ENCODE data around the gene ARHGEF28. TPM values are rescaled to one million over a fixed set of nuclear protein-coding genes. Genes with fewer than 3 reads are reported as not detected.

Gene ARHGEF28
- total RNA-seq, 2 experiments from 2014 or later = not detected

DNA sequence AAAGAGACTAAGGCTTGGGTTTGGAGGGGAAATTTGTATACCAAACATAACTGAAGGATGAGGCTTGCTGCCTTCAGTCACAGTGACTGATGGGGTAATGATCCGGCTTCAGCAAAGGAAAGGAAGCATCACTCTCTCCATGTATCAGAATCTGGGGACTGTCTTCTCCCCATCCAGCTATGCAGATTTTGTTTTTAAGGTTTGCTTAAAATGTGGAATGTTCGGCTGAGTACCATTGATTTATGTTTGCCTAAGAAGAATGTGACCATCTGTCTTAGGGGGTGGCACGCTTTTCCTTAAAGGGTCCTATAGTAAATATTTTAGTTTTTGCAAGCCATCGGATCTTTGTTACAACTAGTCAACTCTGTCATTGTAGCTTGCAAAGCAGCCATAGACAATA lies 291.9 kb downstream of the ARHGEF28 start:
- Mint-ChIP-seq H3K27me3 (peaks cover 12% of the 10 kb centered on the region), H3K36me3 (ENCODE audit: low read depth) (no peaks in the 10 kb centered on the region), H3K4me3 (no peak overlapping the region), H3K27ac (no peak overlapping the region), H3K4me1 (no peaks in the 10 kb centered on the region), H3K9me3 (no peaks in the 10 kb centered on the region)
- no peak for DNase-seq
- ChIA-PET CTCF (interaction anchor here (1.0 kb wide), 1 partner anchor 9 kb away, joined by 3 read pairs; no protein-coding TSS in a partner anchor), POLR2A (no interaction called here)

DNA sequence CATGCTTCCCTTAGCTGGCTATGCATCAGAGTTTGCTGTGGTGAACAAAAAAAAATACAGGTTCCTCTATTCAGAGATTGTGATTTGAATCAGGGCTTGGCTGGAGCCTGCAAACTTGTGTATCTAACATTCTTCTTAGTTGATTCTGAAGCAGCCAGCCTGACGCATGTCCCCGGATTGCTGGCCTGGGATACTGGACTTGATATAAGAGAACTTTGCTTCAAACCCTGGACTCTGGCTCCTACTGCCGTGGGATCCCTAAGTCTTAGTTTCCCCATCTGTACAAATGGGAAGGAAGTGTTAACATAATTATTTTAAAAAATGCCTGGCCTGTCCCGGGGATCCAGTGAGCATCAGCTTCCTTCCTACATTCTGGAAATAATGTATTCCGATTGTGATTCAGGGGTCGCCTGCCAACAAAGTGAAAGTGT lies 292.8 kb downstream of the ARHGEF28 start:
- Mint-ChIP-seq H3K9me3 (no peaks in the 10 kb centered on the region), H3K4me3 (no peak overlapping the region), H3K27me3 (peaks cover 12% of the 10 kb centered on the region), H3K36me3 (ENCODE audit: low read depth) (no peaks in the 10 kb centered on the region), H3K27ac (no peak overlapping the region), H3K4me1 (no peaks in the 10 kb centered on the region)
- ChIA-PET POLR2A (no interaction called here), CTCF (interaction anchor here (0.6 kb wide), 1 partner anchor 8 kb away, joined by 4 read pairs; no protein-coding TSS in a partner anchor)
- DNase-seq = no peak

DNA sequence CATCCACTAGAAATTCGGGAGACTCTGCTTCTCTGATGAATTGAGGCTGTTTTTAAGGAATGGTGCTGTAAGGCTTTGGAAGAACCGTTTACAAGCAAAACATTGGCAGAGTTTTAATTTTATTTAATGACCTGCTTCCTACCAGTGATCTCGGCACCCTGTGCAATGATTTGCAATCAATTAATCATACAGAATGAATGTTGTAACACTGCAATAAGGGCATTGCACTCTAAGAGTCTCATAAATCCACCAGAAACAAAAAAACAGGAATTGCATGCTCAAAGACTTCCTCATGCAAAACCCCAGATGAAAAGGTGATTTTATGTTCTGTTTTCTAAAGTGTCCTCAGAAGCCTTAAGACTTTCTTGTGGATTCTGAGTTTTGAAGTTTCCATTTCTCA lies 295.7 kb downstream of the ARHGEF28 start:
- CTCF ChIA-PET = no interaction called here
- H3K4me3 Mint-ChIP-seq = no peak overlapping the region
- H3K27me3 Mint-ChIP-seq = peaks cover 16% of the 10 kb centered on the region
- no peak overlapping the region for H3K27ac Mint-ChIP-seq
- DNase-seq = no peak
- H3K36me3 Mint-ChIP-seq (ENCODE audit: low read depth) = no peaks in the 10 kb centered on the region
- POLR2A ChIA-PET = no interaction called here
- H3K4me1 Mint-ChIP-seq = no peaks in the 10 kb centered on the region
- no peaks in the 10 kb centered on the region for H3K9me3 Mint-ChIP-seq

DNA sequence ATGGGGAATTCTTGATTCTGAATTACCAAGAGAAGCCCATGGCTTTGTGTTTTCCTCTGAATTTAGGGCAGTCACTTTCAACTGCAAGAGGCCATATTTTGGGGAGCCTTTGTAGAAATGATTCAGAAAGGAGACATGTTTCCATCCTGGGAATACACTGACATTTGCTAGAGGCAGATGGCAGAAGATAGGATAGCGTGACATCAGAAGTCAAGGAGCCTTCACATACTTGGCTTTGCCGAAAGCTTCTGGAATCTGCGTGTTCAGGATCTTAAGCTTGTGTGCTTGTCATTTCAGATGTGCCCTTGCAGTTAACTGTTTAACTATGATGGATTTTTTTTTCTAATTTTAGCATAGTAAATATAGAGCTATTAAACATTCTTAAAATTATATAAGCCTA lies 296.2 kb downstream of the ARHGEF28 start:
- CTCF ChIA-PET = no interaction called here

DNA sequence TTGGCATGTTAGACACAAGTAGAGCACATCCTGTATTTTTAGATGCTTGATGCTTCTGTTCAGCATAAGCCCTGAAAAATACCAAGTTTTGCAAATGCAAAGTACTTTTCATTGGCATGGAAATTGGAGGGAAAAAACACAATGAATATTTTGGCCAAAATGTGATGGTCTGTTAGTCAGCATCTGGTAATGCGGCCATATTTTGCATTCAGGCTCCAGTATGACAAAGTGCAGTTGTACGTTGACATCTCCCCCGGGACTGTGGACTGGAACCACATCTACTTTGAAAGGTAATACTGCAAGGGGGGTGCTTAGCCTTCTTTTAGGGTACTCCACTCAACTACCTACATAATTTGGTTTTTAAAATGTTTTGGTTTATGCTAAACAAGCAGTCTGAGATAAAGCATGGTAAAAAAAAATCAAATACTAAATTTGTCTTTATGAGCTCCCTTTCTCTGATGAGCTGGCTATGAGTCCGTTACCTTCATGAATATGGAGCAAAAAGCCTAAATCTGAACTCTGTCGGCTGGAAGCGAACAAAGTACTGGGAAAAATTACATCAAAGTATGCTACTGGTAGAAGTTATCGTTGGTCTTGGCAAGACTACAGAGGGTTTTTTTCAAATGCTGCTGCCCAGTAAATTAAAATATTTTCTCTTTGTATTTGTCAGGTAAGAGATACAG lies 297.0 kb downstream of the ARHGEF28 start:
- no peaks in the 10 kb centered on the region for H3K9me3 Mint-ChIP-seq
- peaks cover 16% of the 10 kb centered on the region for H3K27me3 Mint-ChIP-seq
- POLR2A ChIA-PET = no interaction called here
- CTCF ChIA-PET = no interaction called here
- H3K4me3 Mint-ChIP-seq = no peak overlapping the region
- H3K36me3 Mint-ChIP-seq (ENCODE audit: low read depth) = no peaks in the 10 kb centered on the region
- no peak overlapping the region for H3K27ac Mint-ChIP-seq
- H3K4me1 Mint-ChIP-seq = no peaks in the 10 kb centered on the region
- DNase-seq = no peak

More for the DNA sequence above, 296.2 kb downstream of the ARHGEF28 start:
- Mint-ChIP-seq H3K36me3 (ENCODE audit: low read depth) (no peaks in the 10 kb centered on the region), H3K4me1 (no peaks in the 10 kb centered on the region), H3K9me3 (no peaks in the 10 kb centered on the region), H3K4me3 (no peak overlapping the region), H3K27me3 (peaks cover 16% of the 10 kb centered on the region), H3K27ac (no peak overlapping the region)
- POLR2A ChIA-PET = no interaction called here
- DNase-seq = no peak

DNA sequence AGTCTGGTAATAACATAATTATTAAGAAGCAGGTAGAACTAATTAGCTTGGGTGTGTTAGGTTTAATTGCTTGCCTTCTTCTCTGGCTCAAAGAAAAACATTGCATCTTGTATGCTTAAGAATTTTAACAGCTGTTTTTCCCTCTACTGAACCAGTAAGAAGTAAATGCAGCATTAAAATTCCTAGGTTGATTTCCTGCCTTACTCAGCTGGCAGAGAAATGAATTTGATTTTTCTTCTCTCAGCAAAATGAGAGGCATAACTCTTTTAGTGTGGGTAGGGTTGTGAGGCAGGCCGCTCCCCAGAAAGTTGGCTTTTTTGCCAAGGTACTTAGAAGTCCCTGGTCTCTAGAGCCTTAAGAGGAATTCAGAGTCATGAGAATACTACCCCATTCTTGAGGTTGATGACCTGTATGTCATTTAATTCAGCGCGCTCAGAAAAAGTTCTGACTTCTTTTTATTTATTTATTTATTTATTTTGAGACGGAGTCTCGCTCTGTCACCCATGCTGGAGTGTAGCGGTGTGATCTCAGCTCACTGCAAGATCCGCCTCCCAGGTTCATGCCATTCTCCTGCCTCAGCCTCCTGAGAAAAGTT lies 302.6 kb downstream of the ARHGEF28 start:
- Mint-ChIP-seq H3K36me3 (ENCODE audit: low read depth) (no peaks in the 10 kb centered on the region), H3K9me3 (no peaks in the 10 kb centered on the region), H3K27me3 (peaks cover 12% of the 10 kb centered on the region), H3K4me1 (no peaks in the 10 kb centered on the region), H3K4me3 (no peak overlapping the region), H3K27ac (no peak overlapping the region)
- CTCF ChIA-PET = no interaction called here
- no peak for DNase-seq
- POLR2A ChIA-PET = interaction anchor here (0.6 kb wide), 1 partner anchor 579 kb away, joined by 3 read pairs; no protein-coding TSS in a partner anchor

DNA sequence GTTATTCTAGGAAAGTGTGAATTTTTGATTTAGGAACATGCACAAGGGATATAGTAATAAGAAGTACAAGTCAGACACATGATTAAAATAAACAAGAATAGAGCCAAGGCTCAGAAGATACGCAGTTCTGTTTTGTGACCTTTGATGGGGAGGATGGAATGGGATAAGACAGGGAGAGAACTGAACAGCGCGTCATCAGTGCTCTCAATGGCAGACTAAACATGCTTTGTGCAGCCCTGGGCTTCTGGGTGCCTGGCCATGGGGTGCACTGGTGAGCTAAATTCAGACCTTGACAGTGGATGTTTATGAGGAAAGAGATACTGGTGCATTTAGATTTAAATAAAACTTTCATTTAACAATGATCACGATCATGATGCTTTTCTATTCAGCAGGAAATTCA lies 309.7 kb downstream of the ARHGEF28 start:
- ChIA-PET CTCF (no interaction called here), POLR2A (no interaction called here)
- Mint-ChIP-seq H3K27ac (no peak overlapping the region), H3K27me3 (peaks cover 18% of the 10 kb centered on the region), H3K36me3 (ENCODE audit: low read depth) (no peaks in the 10 kb centered on the region), H3K4me3 (no peak overlapping the region), H3K9me3 (no peaks in the 10 kb centered on the region), H3K4me1 (no peaks in the 10 kb centered on the region)
- no peak for DNase-seq

DNA sequence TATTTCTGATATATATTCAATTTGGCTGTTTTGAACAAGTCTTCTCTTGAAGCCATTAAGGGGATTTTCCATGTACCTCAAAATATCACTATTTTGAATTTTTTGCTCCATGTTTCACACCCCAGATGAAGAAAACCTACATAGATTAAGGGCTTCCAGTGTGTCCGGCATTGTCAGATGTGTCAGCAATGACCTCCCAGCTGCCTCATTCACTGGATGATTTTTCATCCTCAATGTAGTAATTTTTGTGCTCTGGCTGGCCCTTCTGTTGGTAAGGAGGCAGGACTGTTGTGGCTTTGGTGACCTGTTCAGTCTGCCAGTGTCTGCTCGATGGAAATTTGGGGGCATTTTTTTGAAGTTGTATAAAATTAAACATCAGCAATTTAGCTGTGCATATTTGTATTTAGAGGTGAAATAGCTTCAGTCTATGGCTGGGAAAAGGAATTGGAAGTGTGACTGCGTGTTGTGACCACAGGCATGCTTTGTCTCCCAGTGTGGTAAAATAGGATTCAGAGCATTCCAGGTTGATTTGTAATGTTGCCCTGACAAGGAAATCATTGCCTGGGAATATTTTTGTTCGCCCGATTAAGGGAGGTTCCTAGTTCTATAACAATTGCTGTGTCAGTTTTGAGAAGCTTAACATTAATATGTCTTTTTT lies 312.4 kb downstream of the ARHGEF28 start:
- Mint-ChIP-seq H3K9me3 (no peaks in the 10 kb centered on the region), H3K4me1 (no peaks in the 10 kb centered on the region), H3K36me3 (ENCODE audit: low read depth) (no peaks in the 10 kb centered on the region), H3K4me3 (no peak overlapping the region), H3K27ac (no peak overlapping the region), H3K27me3 (peaks cover 12% of the 10 kb centered on the region)
- ChIA-PET CTCF (interaction anchor here (1.1 kb wide), 1 partner anchor 71 kb away, joined by 3 read pairs; no protein-coding TSS in a partner anchor), POLR2A (no interaction called here)
- DNase-seq = no peak

DNA sequence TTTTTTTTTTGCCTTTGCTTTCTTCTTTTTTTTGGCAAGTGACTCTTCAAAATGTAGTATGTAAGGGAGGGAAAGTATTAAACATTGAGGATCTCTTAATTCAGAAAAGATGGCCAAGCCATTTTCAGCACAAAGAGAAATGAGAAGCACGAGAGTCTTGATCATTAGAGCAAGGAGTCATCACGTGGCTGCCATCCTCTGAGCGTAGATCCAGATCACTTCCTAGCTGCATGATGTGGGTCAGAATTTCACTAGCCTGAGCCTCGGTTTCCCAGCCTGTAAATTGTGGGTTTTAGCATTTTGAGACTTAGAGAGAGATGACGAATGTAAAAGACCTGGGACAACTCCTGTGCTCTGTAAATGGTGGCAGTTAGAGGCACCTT lies 312.9 kb downstream of the ARHGEF28 start:
- ChIA-PET CTCF (interaction anchor here (1.1 kb wide), 1 partner anchor 71 kb away, joined by 3 read pairs; no protein-coding TSS in a partner anchor), POLR2A (no interaction called here)
- Mint-ChIP-seq H3K27me3 (peaks cover 12% of the 10 kb centered on the region), H3K9me3 (no peaks in the 10 kb centered on the region), H3K27ac (no peak overlapping the region), H3K4me3 (no peak overlapping the region), H3K4me1 (no peaks in the 10 kb centered on the region), H3K36me3 (ENCODE audit: low read depth) (no peaks in the 10 kb centered on the region)
- DNase-seq = no peak

DNA sequence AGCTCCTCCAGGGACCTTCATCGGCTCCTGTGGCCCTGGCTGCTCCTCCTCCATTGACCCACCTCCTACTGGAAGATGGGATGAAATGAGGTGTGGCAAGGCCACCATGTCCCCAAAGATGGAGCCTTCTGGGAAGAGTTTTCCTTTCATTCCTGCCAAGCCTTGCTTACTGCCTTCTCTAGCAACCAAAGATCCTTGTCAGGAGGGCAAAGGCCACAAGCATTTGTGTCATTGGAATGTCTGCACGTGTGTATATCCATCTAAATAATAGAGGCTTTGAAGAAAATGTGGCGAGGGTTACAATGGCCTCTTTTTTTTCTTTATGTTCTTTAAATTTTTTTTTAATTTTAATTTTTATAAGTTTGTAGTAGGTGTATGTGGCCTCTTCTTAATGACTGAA lies 313.6 kb downstream of the ARHGEF28 start:
- Mint-ChIP-seq H3K36me3 (ENCODE audit: low read depth) (no peaks in the 10 kb centered on the region), H3K4me3 (no peak overlapping the region), H3K27ac (no peak overlapping the region), H3K9me3 (no peaks in the 10 kb centered on the region), H3K27me3 (peaks cover 10% of the 10 kb centered on the region), H3K4me1 (no peaks in the 10 kb centered on the region)
- CTCF ChIA-PET = no interaction called here
- POLR2A ChIA-PET = no interaction called here
- DNase-seq = no peak

DNA sequence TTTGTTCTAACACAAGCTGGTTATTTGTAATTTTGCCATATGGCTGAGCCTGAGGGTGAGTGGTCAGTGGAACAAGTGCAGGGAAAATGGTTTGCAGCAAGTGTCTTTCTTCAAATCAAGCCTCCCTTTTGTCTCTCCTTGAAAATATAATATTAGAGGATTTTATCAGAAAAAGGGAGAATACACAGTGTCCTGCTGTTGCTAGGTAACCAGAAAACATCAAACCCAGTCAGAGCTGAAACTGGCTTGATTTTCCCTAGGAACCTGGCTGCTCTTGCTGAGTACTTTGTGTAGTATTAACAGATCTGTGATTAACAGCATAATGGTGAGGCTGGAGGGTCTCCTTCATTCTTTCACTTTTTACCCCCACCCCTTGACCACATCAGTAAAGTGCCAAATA lies 314.0 kb downstream of the ARHGEF28 start:
- CTCF ChIA-PET = no interaction called here

DNA sequence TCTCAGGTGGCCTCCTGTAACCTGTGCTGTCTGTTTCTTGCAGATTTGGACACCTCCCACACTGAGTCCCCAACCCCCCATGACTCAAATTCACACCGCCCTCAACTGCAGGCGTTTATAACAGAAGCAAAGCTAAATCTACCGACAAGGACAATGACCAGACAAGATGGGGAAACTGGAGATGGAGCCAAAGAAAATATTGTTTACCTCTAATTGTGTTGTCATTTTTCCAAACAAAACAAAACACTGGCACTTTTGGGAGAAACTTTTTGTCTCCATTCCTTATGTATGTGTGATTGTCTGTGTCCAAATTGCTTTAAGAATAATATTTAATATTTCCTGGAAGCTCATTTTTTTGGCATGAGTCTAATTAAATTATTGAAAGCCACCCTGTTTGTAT lies 314.8 kb downstream of the ARHGEF28 start:
- Mint-ChIP-seq H3K9me3 (no peaks in the 10 kb centered on the region), H3K27me3 (peaks cover 2% of the 10 kb centered on the region), H3K36me3 (ENCODE audit: low read depth) (no peaks in the 10 kb centered on the region), H3K27ac (no peak overlapping the region), H3K4me3 (no peak overlapping the region), H3K4me1 (no peaks in the 10 kb centered on the region)
- ChIA-PET POLR2A (no interaction called here), CTCF (no interaction called here)
- no peak for DNase-seq

More for the DNA sequence above, 314.0 kb downstream of the ARHGEF28 start:
- H3K27ac Mint-ChIP-seq = no peak overlapping the region
- H3K4me1 Mint-ChIP-seq = no peaks in the 10 kb centered on the region
- no peak for DNase-seq
- no peak overlapping the region for H3K4me3 Mint-ChIP-seq
- H3K27me3 Mint-ChIP-seq = peaks cover 6% of the 10 kb centered on the region
- no peaks in the 10 kb centered on the region for H3K9me3 Mint-ChIP-seq
- POLR2A ChIA-PET = no interaction called here
- H3K36me3 Mint-ChIP-seq (ENCODE audit: low read depth) = no peaks in the 10 kb centered on the region

DNA sequence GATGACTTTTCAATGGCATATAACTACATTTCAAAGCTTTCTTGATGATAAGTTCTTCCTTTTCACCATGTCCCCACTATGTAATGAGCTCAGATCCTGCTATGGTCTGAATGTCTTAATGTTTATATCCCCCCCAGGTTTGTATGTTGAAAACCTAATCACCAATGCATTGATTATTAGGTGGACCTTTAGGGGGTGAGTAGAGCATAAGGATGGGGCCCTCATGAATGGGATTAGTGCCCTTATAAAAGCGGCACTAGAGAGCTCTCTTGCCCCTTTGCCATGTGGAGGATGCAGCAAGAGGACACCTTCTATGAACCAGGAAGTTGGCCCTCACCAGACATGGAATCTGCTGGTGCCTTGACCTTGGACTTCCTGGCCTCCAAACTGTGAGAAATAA lies 316.8 kb downstream of the ARHGEF28 start:
- H3K36me3 Mint-ChIP-seq (ENCODE audit: low read depth) = no peaks in the 10 kb centered on the region
- CTCF ChIA-PET = interaction anchor here (0.6 to 0.7 kb wide), 2 partner anchors 11 to 49 kb away, joined by 3 read pairs; no protein-coding TSS in a partner anchor
- POLR2A ChIA-PET = no interaction called here
- H3K4me1 Mint-ChIP-seq = no peaks in the 10 kb centered on the region
- H3K4me3 Mint-ChIP-seq = no peak overlapping the region
- no peak overlapping the region for H3K27ac Mint-ChIP-seq
- H3K9me3 Mint-ChIP-seq = no peaks in the 10 kb centered on the region
- H3K27me3 Mint-ChIP-seq = peaks cover 2% of the 10 kb centered on the region
- no peak for DNase-seq

Data from activated CD4-positive, alpha-beta T cell treated with anti-CD3 and anti-CD28 coated beads, Interleukin-2, amount 10 ng/mL, durations not matched to agents 7 days and 5 days (primary cell).